ENCODE data around the gene PRDM12.

The PRDM12 gene

DNA sequence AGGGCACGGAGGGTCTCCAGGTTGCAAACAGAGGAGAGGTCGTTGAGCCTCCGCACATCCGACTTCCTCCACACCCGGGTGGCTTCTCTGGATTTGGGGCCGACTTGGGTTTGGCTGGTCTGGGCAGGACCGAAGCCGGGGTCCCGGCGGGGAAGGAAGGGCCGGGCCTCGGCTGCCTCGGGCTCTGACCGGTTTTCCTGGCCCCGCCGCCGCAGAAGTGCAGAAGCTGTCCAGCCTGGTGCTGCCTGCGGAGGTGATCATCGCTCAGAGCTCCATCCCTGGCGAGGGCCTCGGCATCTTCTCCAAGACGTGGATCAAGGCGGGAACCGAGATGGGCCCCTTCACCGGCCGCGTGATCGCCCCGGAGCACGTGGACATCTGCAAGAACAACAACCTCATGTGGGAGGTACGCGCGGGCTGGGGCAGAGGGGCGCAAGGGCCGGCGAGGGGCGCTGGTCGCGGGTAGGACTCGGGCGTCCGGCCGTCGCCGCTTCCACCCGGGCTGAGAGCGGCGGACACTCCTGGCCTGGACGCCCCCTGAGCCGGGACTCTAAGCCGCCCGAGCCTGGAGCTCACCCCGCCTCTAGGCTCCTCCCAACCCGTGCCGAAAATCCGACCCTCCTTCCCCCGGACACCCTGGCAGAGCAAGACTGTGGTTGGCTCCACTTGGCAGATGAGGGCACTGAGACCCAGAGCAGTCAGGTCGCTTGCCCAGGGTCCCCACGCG is 2.2 kb downstream of the PRDM12 start:
- Histone ChIP-seq H3K4me3 (ENCODE audit: low read depth, low read length) (no peak overlapping the region), H3K4me1 (ENCODE audit: control insufficient read depth, insufficient read depth, low read length) (no peaks in the 10 kb centered on the region), H3K36me3 (ENCODE audit: control insufficient read depth in 2 of 2, insufficient read depth in 1 of 2, low read length in 2 of 2) (no peaks in the 10 kb centered on the region), H3K27ac (ENCODE audit: extremely low read depth, low read depth, low read length) (no peak overlapping the region), H3K9me3 (ENCODE audit: control insufficient read depth, insufficient read depth, low read depth, low read length) (no peaks in the 10 kb centered on the region)
- ChIA-PET CTCF (no interaction called here), POLR2A (no interaction called here)
- TF ChIP-seq ZNF530 (tag by site-specific recombination; IDR thresholded peaks at IDR 0.05; ENCODE audit: low read depth), result no peak
- no peak for TF ChIP-seq ZNF514 (tag by site-specific recombination; IDR thresholded peaks at IDR 0.05)
- TF ChIP-seq ZNF239 (tag by site-specific recombination; IDR thresholded peaks at IDR 0.05), result no peak
- TF ChIP-seq MEIS1 (CRISPR knock-in tag; IDR thresholded peaks at IDR 0.05; ENCODE audit: borderline replicate concordance), result no peak
- TF ChIP-seq ZNF341 (tag by site-specific recombination; IDR thresholded peaks at IDR 0.05; ENCODE audit: low read depth), result no peak
- no peak for TF ChIP-seq ZNF558 (tag by site-specific recombination; IDR thresholded peaks at IDR 0.05)
- no peak for TF ChIP-seq SP7 (tag by site-specific recombination; IDR thresholded peaks at IDR 0.05)
- no peak for TF ChIP-seq ZNF777 (tag by site-specific recombination; IDR thresholded peaks at IDR 0.05; ENCODE audit: borderline replicate concordance)
- TF ChIP-seq, protein P1, sequence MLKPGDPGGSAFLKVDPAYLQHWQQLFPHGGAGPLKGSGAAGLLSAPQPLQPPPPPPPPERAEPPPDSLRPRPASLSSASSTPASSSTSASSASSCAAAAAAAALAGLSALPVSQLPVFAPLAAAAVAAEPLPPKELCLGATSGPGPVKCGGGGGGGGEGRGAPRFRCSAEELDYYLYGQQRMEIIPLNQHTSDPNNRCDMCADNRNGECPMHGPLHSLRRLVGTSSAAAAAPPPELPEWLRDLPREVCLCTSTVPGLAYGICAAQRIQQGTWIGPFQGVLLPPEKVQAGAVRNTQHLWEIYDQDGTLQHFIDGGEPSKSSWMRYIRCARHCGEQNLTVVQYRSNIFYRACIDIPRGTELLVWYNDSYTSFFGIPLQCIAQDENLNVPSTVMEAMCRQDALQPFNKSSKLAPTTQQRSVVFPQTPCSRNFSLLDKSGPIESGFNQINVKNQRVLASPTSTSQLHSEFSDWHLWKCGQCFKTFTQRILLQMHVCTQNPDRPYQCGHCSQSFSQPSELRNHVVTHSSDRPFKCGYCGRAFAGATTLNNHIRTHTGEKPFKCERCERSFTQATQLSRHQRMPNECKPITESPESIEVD (tag by site-specific recombination; IDR thresholded peaks at IDR 0.05), result no peak
- no peak for TF ChIP-seq REPIN1 (tag by site-specific recombination; IDR thresholded peaks at IDR 0.05; ENCODE audit: low read depth)

GRCh38 chr9:130667120-130667435 is 2.7 kb downstream of the PRDM12 start:
- H3K36me3 ChIP-seq (ENCODE audit: control insufficient read depth in 2 of 2, insufficient read depth in 1 of 2, low read length in 2 of 2), result no peaks in the 10 kb centered on the region
- no peak overlapping the region for H3K4me3 ChIP-seq (ENCODE audit: low read depth, low read length)
- H3K27ac ChIP-seq (ENCODE audit: extremely low read depth, low read depth, low read length), result no peak overlapping the region
- ChIA-PET CTCF (no interaction called here), POLR2A (no interaction called here)
- H3K9me3 ChIP-seq (ENCODE audit: control insufficient read depth, insufficient read depth, low read depth, low read length), result no peaks in the 10 kb centered on the region
- TF ChIP-seq HOXA7 (CRISPR knock-in tag; IDR thresholded peaks at IDR 0.05; ENCODE audit: borderline replicate concordance) (no peak), SP2 (tag by site-specific recombination; IDR thresholded peaks at IDR 0.05) (no peak), ZNF623 (tag by site-specific recombination; IDR thresholded peaks at IDR 0.05) (no peak), TSHZ1 (tag by site-specific recombination; IDR thresholded peaks at IDR 0.05; ENCODE audit: borderline replicate concordance) (no peak), ZBTB1 (tag by site-specific recombination; IDR thresholded peaks at IDR 0.05) (no peak), ZNF658 (tag by site-specific recombination; IDR thresholded peaks at IDR 0.05) (no peak)
- TF ChIP-seq, protein P2, sequence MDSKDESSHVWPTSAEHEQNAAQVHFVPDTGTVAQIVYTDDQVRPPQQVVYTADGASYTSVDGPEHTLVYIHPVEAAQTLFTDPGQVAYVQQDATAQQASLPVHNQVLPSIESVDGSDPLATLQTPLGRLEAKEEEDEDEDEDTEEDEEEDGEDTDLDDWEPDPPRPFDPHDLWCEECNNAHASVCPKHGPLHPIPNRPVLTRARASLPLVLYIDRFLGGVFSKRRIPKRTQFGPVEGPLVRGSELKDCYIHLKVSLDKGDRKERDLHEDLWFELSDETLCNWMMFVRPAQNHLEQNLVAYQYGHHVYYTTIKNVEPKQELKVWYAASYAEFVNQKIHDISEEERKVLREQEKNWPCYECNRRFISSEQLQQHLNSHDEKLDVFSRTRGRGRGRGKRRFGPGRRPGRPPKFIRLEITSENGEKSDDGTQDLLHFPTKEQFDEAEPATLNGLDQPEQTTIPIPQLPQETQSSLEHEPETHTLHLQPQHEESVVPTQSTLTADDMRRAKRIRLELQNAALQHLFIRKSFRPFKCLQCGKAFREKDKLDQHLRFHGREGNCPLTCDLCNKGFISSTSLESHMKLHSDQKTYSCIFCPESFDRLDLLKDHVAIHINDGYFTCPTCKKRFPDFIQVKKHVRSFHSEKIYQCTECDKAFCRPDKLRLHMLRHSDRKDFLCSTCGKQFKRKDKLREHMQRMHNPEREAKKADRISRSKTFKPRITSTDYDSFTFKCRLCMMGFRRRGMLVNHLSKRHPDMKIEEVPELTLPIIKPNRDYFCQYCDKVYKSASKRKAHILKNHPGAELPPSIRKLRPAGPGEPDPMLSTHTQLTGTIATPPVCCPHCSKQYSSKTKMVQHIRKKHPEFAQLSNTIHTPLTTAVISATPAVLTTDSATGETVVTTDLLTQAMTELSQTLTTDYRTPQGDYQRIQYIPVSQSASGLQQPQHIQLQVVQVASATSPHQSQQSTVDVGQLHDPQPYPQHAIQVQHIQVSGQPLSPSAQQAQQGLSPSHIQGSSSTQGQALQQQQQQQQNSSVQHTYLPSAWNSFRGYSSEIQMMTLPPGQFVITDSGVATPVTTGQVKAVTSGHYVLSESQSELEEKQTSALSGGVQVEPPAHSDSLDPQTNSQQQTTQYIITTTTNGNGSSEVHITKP (tag by site-specific recombination; IDR thresholded peaks at IDR 0.05), result no peak
- TF ChIP-seq, protein P3, sequence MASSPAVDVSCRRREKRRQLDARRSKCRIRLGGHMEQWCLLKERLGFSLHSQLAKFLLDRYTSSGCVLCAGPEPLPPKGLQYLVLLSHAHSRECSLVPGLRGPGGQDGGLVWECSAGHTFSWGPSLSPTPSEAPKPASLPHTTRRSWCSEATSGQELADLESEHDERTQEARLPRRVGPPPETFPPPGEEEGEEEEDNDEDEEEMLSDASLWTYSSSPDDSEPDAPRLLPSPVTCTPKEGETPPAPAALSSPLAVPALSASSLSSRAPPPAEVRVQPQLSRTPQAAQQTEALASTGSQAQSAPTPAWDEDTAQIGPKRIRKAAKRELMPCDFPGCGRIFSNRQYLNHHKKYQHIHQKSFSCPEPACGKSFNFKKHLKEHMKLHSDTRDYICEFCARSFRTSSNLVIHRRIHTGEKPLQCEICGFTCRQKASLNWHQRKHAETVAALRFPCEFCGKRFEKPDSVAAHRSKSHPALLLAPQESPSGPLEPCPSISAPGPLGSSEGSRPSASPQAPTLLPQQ (tag by site-specific recombination; IDR thresholded peaks at IDR 0.05), result no peak
- TF ChIP-seq, protein P4, sequence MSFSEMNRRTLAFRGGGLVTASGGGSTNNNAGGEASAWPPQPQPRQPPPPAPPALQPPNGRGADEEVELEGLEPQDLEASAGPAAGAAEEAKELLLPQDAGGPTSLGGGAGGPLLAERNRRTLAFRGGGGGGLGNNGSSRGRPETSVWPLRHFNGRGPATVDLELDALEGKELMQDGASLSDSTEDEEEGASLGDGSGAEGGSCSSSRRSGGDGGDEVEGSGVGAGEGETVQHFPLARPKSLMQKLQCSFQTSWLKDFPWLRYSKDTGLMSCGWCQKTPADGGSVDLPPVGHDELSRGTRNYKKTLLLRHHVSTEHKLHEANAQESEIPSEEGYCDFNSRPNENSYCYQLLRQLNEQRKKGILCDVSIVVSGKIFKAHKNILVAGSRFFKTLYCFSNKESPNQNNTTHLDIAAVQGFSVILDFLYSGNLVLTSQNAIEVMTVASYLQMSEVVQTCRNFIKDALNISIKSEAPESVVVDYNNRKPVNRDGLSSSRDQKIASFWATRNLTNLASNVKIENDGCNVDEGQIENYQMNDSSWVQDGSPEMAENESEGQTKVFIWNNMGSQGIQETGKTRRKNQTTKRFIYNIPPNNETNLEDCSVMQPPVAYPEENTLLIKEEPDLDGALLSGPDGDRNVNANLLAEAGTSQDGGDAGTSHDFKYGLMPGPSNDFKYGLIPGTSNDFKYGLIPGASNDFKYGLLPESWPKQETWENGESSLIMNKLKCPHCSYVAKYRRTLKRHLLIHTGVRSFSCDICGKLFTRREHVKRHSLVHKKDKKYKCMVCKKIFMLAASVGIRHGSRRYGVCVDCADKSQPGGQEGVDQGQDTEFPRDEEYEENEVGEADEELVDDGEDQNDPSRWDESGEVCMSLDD (tag by site-specific recombination; IDR thresholded peaks at IDR 0.05), result no peak
- no peaks in the 10 kb centered on the region for H3K4me1 ChIP-seq (ENCODE audit: control insufficient read depth, insufficient read depth, low read length)

Data from HEK293 (cell line).